ENCODE measurements around the gene BRI3.

GRCh38 chr7:98251601-98252424, 29.7 kb upstream of the BRI3 start, which contains the start of gene TECPR1:
- no peak for TF ChIP-seq CTCF (IDR thresholded peaks at IDR 0.05; ENCODE audit: insufficient read depth, low read length)
- TF ChIP-seq POLR2AphosphoS5 (IDR thresholded peaks at IDR 0.05; ENCODE audit: low read depth) = 0 out of 2 replicates have a peak, but pooled peaks have one; percentile 25
- TF ChIP-seq REST (IDR thresholded peaks at IDR 0.05; ENCODE audit: insufficient replicate concordance, low read depth) = no peak
- TF ChIP-seq GABPA (IDR thresholded peaks at IDR 0.05; ENCODE audit: low read depth) = peak; percentile 83

Measured in HL-60 (cell line).